Keratinocyte (primary cell): Measurements from ENCODE around the gene SWAP70.

Experiments used
- EZH2 ChIP-seq: IDR thresholded peaks from one replicate; pipeline ENCODE4 v1.6.1; 2012; ENCODE audit warnings: inconsistent platforms, mild to moderate bottlenecking, low read length, moderate library complexity
- TF ChIP-seq, protein P1 (sequence below), 3 experiments: IDR thresholded peaks in 1 of 3; conservative IDR thresholded peaks in 1 of 3; optimal IDR thresholded peaks in 1 of 3; 2 replicates in 2 of 3; 3 replicates in 1 of 3; pipeline versions ENCODE3 to v1.5.1; 2011; ENCODE audit warnings: low read length in 3 of 3, mild to moderate bottlenecking in 3 of 3, moderate library complexity in 2 of 3, control low read depth in 1 of 3, inconsistent platforms in 1 of 3; ENCODE audit not compliant: insufficient read depth in 2 of 3; ENCODE audit errors: extremely low read depth in 1 of 3

DNA sequence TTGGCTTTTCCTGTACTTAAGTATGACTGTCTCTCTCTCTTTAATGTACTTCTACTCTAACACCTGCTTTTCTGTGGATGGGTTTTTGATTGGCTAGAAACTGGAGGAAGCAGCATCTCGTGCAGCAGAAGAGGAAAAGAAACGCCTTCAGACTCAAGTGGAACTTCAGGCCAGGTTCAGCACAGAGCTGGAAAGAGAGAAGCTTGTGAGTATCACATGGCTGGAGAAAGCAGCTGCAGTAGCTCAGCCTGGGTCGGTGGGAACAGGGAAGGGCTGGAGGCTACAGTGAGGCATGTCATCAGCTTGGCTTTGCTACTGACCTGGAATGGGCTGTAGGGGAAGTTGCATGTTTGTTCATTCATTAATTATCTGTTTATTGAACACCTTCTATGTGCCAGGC, 74.2 kb downstream of the SWAP70 start:
- TF ChIP-seq, protein P1, sequence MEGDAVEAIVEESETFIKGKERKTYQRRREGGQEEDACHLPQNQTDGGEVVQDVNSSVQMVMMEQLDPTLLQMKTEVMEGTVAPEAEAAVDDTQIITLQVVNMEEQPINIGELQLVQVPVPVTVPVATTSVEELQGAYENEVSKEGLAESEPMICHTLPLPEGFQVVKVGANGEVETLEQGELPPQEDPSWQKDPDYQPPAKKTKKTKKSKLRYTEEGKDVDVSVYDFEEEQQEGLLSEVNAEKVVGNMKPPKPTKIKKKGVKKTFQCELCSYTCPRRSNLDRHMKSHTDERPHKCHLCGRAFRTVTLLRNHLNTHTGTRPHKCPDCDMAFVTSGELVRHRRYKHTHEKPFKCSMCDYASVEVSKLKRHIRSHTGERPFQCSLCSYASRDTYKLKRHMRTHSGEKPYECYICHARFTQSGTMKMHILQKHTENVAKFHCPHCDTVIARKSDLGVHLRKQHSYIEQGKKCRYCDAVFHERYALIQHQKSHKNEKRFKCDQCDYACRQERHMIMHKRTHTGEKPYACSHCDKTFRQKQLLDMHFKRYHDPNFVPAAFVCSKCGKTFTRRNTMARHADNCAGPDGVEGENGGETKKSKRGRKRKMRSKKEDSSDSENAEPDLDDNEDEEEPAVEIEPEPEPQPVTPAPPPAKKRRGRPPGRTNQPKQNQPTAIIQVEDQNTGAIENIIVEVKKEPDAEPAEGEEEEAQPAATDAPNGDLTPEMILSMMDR (optimal IDR thresholded peaks at IDR 0.05 in 1 of 3, IDR thresholded peaks at IDR 0.05 in 1 of 3, conservative IDR thresholded peaks at IDR 0.05 in 1 of 3; ENCODE audit: extremely low read depth in 1 of 3, insufficient read depth in 2 of 3, low read length in 3 of 3), result no peak
- no peak for TF ChIP-seq EZH2
